HG03025 (cell line): ENCODE results near the gene TBL3.

Source experiments
- ATAC-seq: cut with Tn5 transposase; IDR thresholded peaks from one replicate; pipeline ENCODE4 v1.9.1; 2021; ENCODE audit warnings: mild to moderate bottlenecking, moderate library complexity; ENCODE audit not compliant: unreplicated experiment, low FRiP score

Gene TBL3

GRCh38 chr16:2031081-2031577, 59.3 kb downstream of the TBL3 start:
- ATAC-seq, result no peak
